HEK293 (cell line): ENCODE results near the gene CCDC85A.

Experiments
- BCL6B ChIP-seq: fragments of 450-650 bp; formaldehyde crosslinking; IDR thresholded peaks from 2 replicates; pipeline ENCODE4 v1.5.1; 2017; ENCODE audit warnings: missing biosample characterization, missing genetic modification characterization
- CTCF ChIP-seq: fragments of 450-650 bp; formaldehyde crosslinking; IDR thresholded peaks from 2 replicates; pipeline ENCODE4 v1.5.1; 2016; ENCODE audit warnings: missing biosample characterization, missing genetic modification characterization
- GLIS2 ChIP-seq: fragments of 450-650 bp; formaldehyde crosslinking; IDR thresholded peaks from 2 replicates; pipeline ENCODE4 v1.5.1; 2016; ENCODE audit warnings: missing biosample characterization, missing genetic modification characterization
- MZF1 ChIP-seq: fragments of 450-650 bp; formaldehyde crosslinking; IDR thresholded peaks from 2 replicates; pipeline ENCODE4 v1.5.1; 2017; ENCODE audit warnings: missing biosample characterization, missing genetic modification characterization, borderline replicate concordance
- PATZ1 ChIP-seq: fragments of 450-650 bp; formaldehyde crosslinking; IDR thresholded peaks from 2 replicates; pipeline ENCODE4 v1.5.1; 2016; ENCODE audit warnings: missing biosample characterization, missing genetic modification characterization
- PBX3 ChIP-seq: sonication (generic); formaldehyde crosslinking; IDR thresholded peaks from 2 replicates; pipeline ENCODE4 v1.8.1; 2022; ENCODE audit warnings: mild to moderate bottlenecking, moderate library complexity, missing genetic modification reagents
- SCRT2 ChIP-seq: fragments of 450-650 bp; formaldehyde crosslinking; IDR thresholded peaks from 2 replicates; pipeline ENCODE4 v1.5.1; 2016; ENCODE audit warnings: missing biosample characterization, missing genetic modification characterization
- YY1 ChIP-seq: fragments of 450-650 bp; formaldehyde crosslinking; IDR thresholded peaks from 2 replicates; pipeline ENCODE4 v1.5.1; 2018; ENCODE audit warnings: missing biosample characterization, missing genetic modification characterization
- ZBTB11 ChIP-seq: fragments of 450-650 bp; formaldehyde crosslinking; conservative IDR thresholded peaks from 2 replicates; pipeline ENCODE4 v1.5.1; 2016; ENCODE audit warnings: low read depth, missing biosample characterization, missing genetic modification characterization
- ZBTB17 ChIP-seq: fragments of 450-650 bp; formaldehyde crosslinking; IDR thresholded peaks from 2 replicates; pipeline ENCODE4 v1.5.1; 2016; ENCODE audit warnings: missing biosample characterization, missing genetic modification characterization
- ZBTB26 ChIP-seq: fragments of 450-650 bp; formaldehyde crosslinking; optimal IDR thresholded peaks from 2 replicates; pipeline ENCODE3; 2016; ENCODE audit warnings: missing biosample characterization, mild to moderate bottlenecking, missing genetic modification characterization
- ZFP37 ChIP-seq: fragments of 450-650 bp; formaldehyde crosslinking; IDR thresholded peaks from 2 replicates; pipeline ENCODE4 v1.5.1; 2016; ENCODE audit warnings: missing biosample characterization, missing genetic modification characterization
- ZIC2 ChIP-seq: fragments of 450-650 bp; formaldehyde crosslinking; IDR thresholded peaks from 2 replicates; pipeline ENCODE4 v1.5.1; 2016; ENCODE audit warnings: missing biosample characterization, missing genetic modification characterization
- ZNF148 ChIP-seq: fragments of 450-650 bp; formaldehyde crosslinking; IDR thresholded peaks from 2 replicates; pipeline ENCODE4 v1.5.0; 2017; ENCODE audit warnings: missing biosample characterization, missing genetic modification characterization, borderline replicate concordance
- ZNF155 ChIP-seq: fragments of 450-650 bp; formaldehyde crosslinking; IDR thresholded peaks from 2 replicates; pipeline ENCODE4 v1.5.1; 2016; ENCODE audit warnings: missing biosample characterization, missing genetic modification characterization
- ZNF184 ChIP-seq: fragments of 450-650 bp; IDR thresholded peaks from 2 replicates; pipeline ENCODE4 v1.5.1; 2018; ENCODE audit warnings: missing biosample characterization, mild to moderate bottlenecking, missing genetic modification characterization
- ZNF223 ChIP-seq: fragments of 450-650 bp; formaldehyde crosslinking; IDR thresholded peaks from 2 replicates; pipeline ENCODE4 v1.5.1; 2016; ENCODE audit warnings: missing biosample characterization, missing genetic modification characterization
- ZNF302 ChIP-seq: fragments of 450-650 bp; formaldehyde crosslinking; IDR thresholded peaks from 2 replicates; pipeline ENCODE4 v1.5.1; 2016; ENCODE audit warnings: missing biosample characterization, missing genetic modification characterization, low read depth
- ZNF398 ChIP-seq: fragments of 450-650 bp; formaldehyde crosslinking; IDR thresholded peaks from 2 replicates; pipeline ENCODE4 v1.5.1; 2017; ENCODE audit warnings: missing biosample characterization, missing genetic modification characterization
- ZNF416 ChIP-seq: fragments of 450-650 bp; formaldehyde crosslinking; IDR thresholded peaks from 2 replicates; pipeline ENCODE4 v1.5.1; 2016; ENCODE audit warnings: missing biosample characterization, missing genetic modification characterization
- ZNF571 ChIP-seq: fragments of 450-650 bp; formaldehyde crosslinking; IDR thresholded peaks from 2 replicates; pipeline ENCODE4 v1.5.0; 2017; ENCODE audit warnings: missing biosample characterization, missing genetic modification characterization
- ZNF610 ChIP-seq: fragments of 450-650 bp; formaldehyde crosslinking; IDR thresholded peaks from 2 replicates; pipeline ENCODE4 v1.5.1; 2016; ENCODE audit warnings: missing biosample characterization, missing genetic modification characterization, borderline replicate concordance
- ZSCAN30 ChIP-seq: fragments of 450-650 bp; IDR thresholded peaks from 2 replicates; pipeline ENCODE4 v1.5.1; 2018; ENCODE audit warnings: missing biosample characterization, mild to moderate bottlenecking, missing genetic modification characterization, moderate library complexity

The CCDC85A gene

GRCh38 chr2:56183643-56184499 is at the start of gene CCDC85A (continued):
- TF ChIP-seq ZNF223 (tag by site-specific recombination) (no peak), ZNF155 (tag by site-specific recombination) (no peak), ZNF571 (tag by site-specific recombination) (no peak), ZBTB17 (tag by site-specific recombination) (peak; percentile 86), ZNF610 (tag by site-specific recombination) (no peak), ZIC2 (no peak), ZNF398 (tag by site-specific recombination) (peak; percentile 20; the same call in 1 of the 2 replicates), YY1 (no peak), ZNF302 (tag by site-specific recombination) (no peak), ZNF416 (tag by site-specific recombination) (no peak), MZF1 (tag by site-specific recombination) (no peak), ZFP37 (no peak), BCL6B (no peak), ZBTB11 (tag by site-specific recombination) (no peak), CTCF (tag by site-specific recombination) (peak; percentile 96), SCRT2 (no peak), PATZ1 (tag by site-specific recombination) (peak; percentile 93), ZBTB26 (tag by site-specific recombination) (peak; percentile 80), ZNF184 (tag by site-specific recombination) (no peak), ZSCAN30 (tag by site-specific recombination) (no peak), ZNF148 (tag by site-specific recombination) (no peak), GLIS2 (peak; percentile 68; the same call in 1 of the 2 replicates), PBX3 (CRISPR knock-in tag) (no peak)
